ENCODE data around the gene CNPPD1. TPM values are rescaled to one million over a fixed set of nuclear protein-coding genes. Genes with fewer than 3 reads are reported as not detected.

CNPPD1 gene
- 10 to 100 TPM; 61.4 to 69.5 (median 61.5) TPM for polyA plus RNA-seq (ENCODE audit: insufficient read length in 3 of 3)

GRCh38 chr2:219176818-219177551 lies at the start of gene CNPPD1:
Gene CNPPD1, minus strand, starts transcription at chr2:219176925. Its CDS starts 97 bp downstream, at chr2:219176828.
- DNase-seq (ENCODE audit: low read depth in 3 of 3, low spot score in 2 of 3): peak in 2 of 3 donors; percentile 51 to 57

- DNase-seq (ENCODE audit: low read depth in 3 of 3, low spot score in 2 of 3): no peak
Observed at GRCh38 chr2:219225350-219225749, 48.6 kb upstream of the CNPPD1 start.

GRCh38 chr2:219223831-219224610 lies 47.3 kb upstream of the CNPPD1 start:
- no peak for DNase-seq (ENCODE audit: low read depth in 3 of 3, low spot score in 2 of 3)

GRCh38 chr2:219221957-219222518 lies 45.3 kb upstream of the CNPPD1 start:
- DNase-seq (ENCODE audit: low read depth in 3 of 3, low spot score in 2 of 3): no peak

- DNase-seq (ENCODE audit: low read depth in 3 of 3, low spot score in 2 of 3): no peak
Observed at GRCh38 chr2:219220652-219221402, 44.1 kb upstream of the CNPPD1 start.

GRCh38 chr2:219219784-219220532 lies 43.2 kb upstream of the CNPPD1 start:
- no peak for DNase-seq (ENCODE audit: low read depth in 3 of 3, low spot score in 2 of 3)

- peak in 2 of 3 donors; percentile 80 to 87 for DNase-seq (ENCODE audit: low read depth in 3 of 3, low spot score in 2 of 3)
Observed at GRCh38 chr2:219218732-219219701, 42.3 kb upstream of the CNPPD1 start, which contains the start of gene ABCB6. Gene ABCB6, minus strand, starts transcription at chr2:219218958. Its CDS starts 285 bp downstream, at chr2:219218673.

- DNase-seq (ENCODE audit: low read depth in 3 of 3, low spot score in 2 of 3): peak in 1 of 3 donors; percentile 47
Observed at GRCh38 chr2:219218217-219218731, 41.5 kb upstream of the CNPPD1 start.

GRCh38 chr2:219216535-219216915 lies 39.8 kb upstream of the CNPPD1 start:
- DNase-seq (ENCODE audit: low read depth in 3 of 3, low spot score in 2 of 3): no peak

- DNase-seq (ENCODE audit: low read depth in 3 of 3, low spot score in 2 of 3): no peak
Observed at GRCh38 chr2:219215871-219216534, 39.3 kb upstream of the CNPPD1 start.

- no peak for DNase-seq (ENCODE audit: low read depth in 3 of 3, low spot score in 2 of 3)
Observed at GRCh38 chr2:219214786-219215185, 38.1 kb upstream of the CNPPD1 start.

GRCh38 chr2:219214141-219214540 lies 37.4 kb upstream of the CNPPD1 start:
- DNase-seq (ENCODE audit: low read depth in 3 of 3, low spot score in 2 of 3): no peak

- DNase-seq (ENCODE audit: low read depth in 3 of 3, low spot score in 2 of 3): no peak
Observed at GRCh38 chr2:219213486-219214071, 36.9 kb upstream of the CNPPD1 start.

- no peak for DNase-seq (ENCODE audit: low read depth in 3 of 3, low spot score in 2 of 3)
Observed at GRCh38 chr2:219213026-219213415, 36.3 kb upstream of the CNPPD1 start.

GRCh38 chr2:219210886-219211362 lies 34.2 kb upstream of the CNPPD1 start:
- no peak for DNase-seq (ENCODE audit: low read depth in 3 of 3, low spot score in 2 of 3)

- no peak for DNase-seq (ENCODE audit: low read depth in 3 of 3, low spot score in 2 of 3)
Observed at GRCh38 chr2:219210196-219210885, 33.6 kb upstream of the CNPPD1 start.
